ENCODE measurements around the gene OLIG3. TPM values are rescaled to one million over a fixed set of nuclear protein-coding genes. Genes with fewer than 3 reads are reported as not detected.

The OLIG3 gene
- total RNA-seq, 1 donor from 2014 or later = not detected

DNA sequence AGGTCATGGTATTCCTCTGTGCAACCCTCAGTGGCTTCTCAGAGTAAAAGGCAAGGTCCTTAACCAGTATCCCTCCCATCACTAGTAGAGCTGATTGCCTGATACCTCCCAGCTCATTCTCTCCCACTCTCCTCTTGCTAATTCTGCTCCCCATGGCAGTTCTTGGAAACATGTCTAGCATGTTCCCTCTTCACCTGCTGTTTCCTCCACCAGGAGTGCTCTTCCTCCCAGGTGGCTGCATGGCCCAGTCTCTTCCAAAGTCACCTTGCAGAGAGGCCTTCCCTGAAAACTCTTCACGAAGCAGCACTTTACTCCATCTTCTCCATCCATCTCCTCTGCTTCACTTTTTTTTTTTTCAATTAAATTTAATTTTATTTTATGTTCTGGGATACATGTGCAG, 36.2 kb upstream of the OLIG3 start:
- Histone ChIP-seq H3K9ac (no peak overlapping the region), H3F3A (ENCODE audit: low read depth) (no peaks in the 10 kb centered on the region), H3K9me3 (ENCODE audit: low read depth) (no peaks in the 10 kb centered on the region), H3K79me2 (ENCODE audit: low read depth) (no peaks in the 10 kb centered on the region), H3K27ac (no peak overlapping the region), H2AFZ (replicated peaks) (no peak overlapping the region), H3K4me1 (no peaks in the 10 kb centered on the region), H3K36me3 (no peaks in the 10 kb centered on the region), H3K27me3 (no peaks in the 10 kb centered on the region), H4K20me1 (ENCODE audit: low read depth) (no peaks in the 10 kb centered on the region), H3K4me3 (no peak overlapping the region), H3K4me2 (no peak overlapping the region)
- no peaks in the 10 kb centered on the region for H3K36me3 Mint-ChIP-seq
- H3K4me3 Mint-ChIP-seq = no peak overlapping the region
- H3K27me3 Mint-ChIP-seq (ENCODE audit: insufficient read depth, low read depth) = peaks cover 7% of the 10 kb centered on the region
- H3K9me3 Mint-ChIP-seq = peaks cover 13% of the 10 kb centered on the region
- no peak for DNase-seq (ENCODE audit: low spot score)
- H3K27ac Mint-ChIP-seq = no peak overlapping the region
- TF ChIP-seq EZH2 (IDR thresholded peaks at IDR 0.05) (no peak), EZH2phosphoT487 (IDR thresholded peaks at IDR 0.05) (no peak), CTCF (IDR thresholded peaks at IDR 0.05) (no peak)
- no peaks in the 10 kb centered on the region for H3K4me1 Mint-ChIP-seq

- Histone ChIP-seq H3K27me3 (peaks cover 25% of the 10 kb centered on the region), H3F3A (ENCODE audit: low read depth) (peaks cover 14% of the 10 kb centered on the region), H3K4me1 (peaks cover 27% of the 10 kb centered on the region), H3K79me2 (ENCODE audit: low read depth) (no peaks in the 10 kb centered on the region), H4K20me1 (ENCODE audit: low read depth) (peaks cover 3% of the 10 kb centered on the region), H3K4me2 (peak overlapping the region; percentile 56), H3K36me3 (no peaks in the 10 kb centered on the region), H3K9ac (no peak overlapping the region), H3K4me3 (no peak overlapping the region), H2AFZ (replicated peaks) (no peak overlapping the region), H3K27ac (no peak overlapping the region), H3K9me3 (ENCODE audit: low read depth) (no peaks in the 10 kb centered on the region)
- Mint-ChIP-seq H3K36me3 (no peaks in the 10 kb centered on the region), H3K27me3 (ENCODE audit: insufficient read depth, low read depth) (peaks cover 13% of the 10 kb centered on the region), H3K27ac (no peak overlapping the region), H3K4me3 (no peak overlapping the region), H3K9me3 (peaks cover 17% of the 10 kb centered on the region), H3K4me1 (peaks cover 31% of the 10 kb centered on the region)
- TF ChIP-seq EZH2phosphoT487 (IDR thresholded peaks at IDR 0.05) = no peak
- TF ChIP-seq EZH2 (IDR thresholded peaks at IDR 0.05) = no peak
- no peak for TF ChIP-seq CTCF (IDR thresholded peaks at IDR 0.05)
- peak; percentile 78 for DNase-seq (ENCODE audit: low spot score)
Measured at GRCh38 chr6:137522831-137523230, 28.6 kb upstream of the OLIG3 start.

GRCh38 chr6:137522198-137522798, 28.1 kb upstream of the OLIG3 start:
- no peak overlapping the region for H3K4me3 ChIP-seq
- Mint-ChIP-seq H3K9me3 (peaks cover 16% of the 10 kb centered on the region), H3K36me3 (no peaks in the 10 kb centered on the region), H3K27ac (no peak overlapping the region), H3K4me3 (no peak overlapping the region), H3K27me3 (ENCODE audit: insufficient read depth, low read depth) (peaks cover 16% of the 10 kb centered on the region), H3K4me1 (peaks cover 31% of the 10 kb centered on the region)
- H3K27me3 ChIP-seq = peaks cover 31% of the 10 kb centered on the region
- no peak for DNase-seq (ENCODE audit: low spot score)
- peaks cover 14% of the 10 kb centered on the region for H3F3A ChIP-seq (ENCODE audit: low read depth)
- no peaks in the 10 kb centered on the region for H3K36me3 ChIP-seq
- no peaks in the 10 kb centered on the region for H3K9me3 ChIP-seq (ENCODE audit: low read depth)
- H3K27ac ChIP-seq = no peak overlapping the region
- H2AFZ ChIP-seq (replicated peaks) = no peak overlapping the region
- no peak overlapping the region for H3K9ac ChIP-seq
- no peaks in the 10 kb centered on the region for H3K79me2 ChIP-seq (ENCODE audit: low read depth)
- H3K4me2 ChIP-seq = peak overlapping the region; percentile 56
- H4K20me1 ChIP-seq (ENCODE audit: low read depth) = peaks cover 3% of the 10 kb centered on the region
- no peak for TF ChIP-seq EZH2 (IDR thresholded peaks at IDR 0.05)
- no peak for TF ChIP-seq EZH2phosphoT487 (IDR thresholded peaks at IDR 0.05)
- TF ChIP-seq CTCF (IDR thresholded peaks at IDR 0.05) = no peak
- peaks cover 27% of the 10 kb centered on the region for H3K4me1 ChIP-seq

Data from neural progenitor cell (in vitro differentiated cells).